BLaER1 treated with 17β-estradiol and CSF1 and Interleukin-3, amounts not matched to agents 10 nM and 100 nM (cell line): ENCODE results near the gene BLTP3B.
"Not testable (repeated sequence)": the region's sequence is repeated elsewhere in the genome, so short reads cannot be mapped to it uniquely, and the experiment has no call there.

Experiments
- H3K27ac ChIP-seq, 11 experiments: shearing (Covaris generic); formaldehyde crosslinking; 2 replicates each; pipeline ENCODE4 v1.8.1; 2022
- H3K27me3 ChIP-seq, 11 experiments: shearing (Covaris generic); formaldehyde crosslinking; 2 replicates each; pipeline ENCODE4 v1.8.1; 2022
- H3K36me3 ChIP-seq, 11 experiments: shearing (Covaris generic); formaldehyde crosslinking; 2 replicates each; pipeline ENCODE4 v1.8.1; 2022
- H3K4me1 ChIP-seq, 10 experiments: shearing (Covaris generic); formaldehyde crosslinking; 2 replicates each; pipeline ENCODE4 v1.8.1; 2022
- H3K4me2 ChIP-seq, 11 experiments: shearing (Covaris generic); formaldehyde crosslinking; 2 replicates each; pipeline ENCODE4 v1.8.1; 2022
- H3K4me3 ChIP-seq, 10 experiments: shearing (Covaris generic); formaldehyde crosslinking; 2 replicates each; pipeline ENCODE4 v1.8.1; 2022
- H3K9ac ChIP-seq, 11 experiments: shearing (Covaris generic); formaldehyde crosslinking; 2 replicates each; pipeline ENCODE4 v1.8.1; 2022
- H3K9me3 ChIP-seq, 11 experiments: shearing (Covaris generic); formaldehyde crosslinking; replicated peaks in 1 of 11; 2 replicates each; pipeline ENCODE4 v1.8.1; 2022
- H4K20me1 ChIP-seq, 11 experiments: shearing (Covaris generic); formaldehyde crosslinking; 2 replicates each; pipeline ENCODE4 v1.8.1; 2022
- Cebpa-rat ChIP-seq, 11 experiments: shearing (Covaris generic); IDR thresholded peaks; 2 replicates each; pipeline ENCODE4 v1.8.1; 2022

The BLTP3B gene

DNA sequence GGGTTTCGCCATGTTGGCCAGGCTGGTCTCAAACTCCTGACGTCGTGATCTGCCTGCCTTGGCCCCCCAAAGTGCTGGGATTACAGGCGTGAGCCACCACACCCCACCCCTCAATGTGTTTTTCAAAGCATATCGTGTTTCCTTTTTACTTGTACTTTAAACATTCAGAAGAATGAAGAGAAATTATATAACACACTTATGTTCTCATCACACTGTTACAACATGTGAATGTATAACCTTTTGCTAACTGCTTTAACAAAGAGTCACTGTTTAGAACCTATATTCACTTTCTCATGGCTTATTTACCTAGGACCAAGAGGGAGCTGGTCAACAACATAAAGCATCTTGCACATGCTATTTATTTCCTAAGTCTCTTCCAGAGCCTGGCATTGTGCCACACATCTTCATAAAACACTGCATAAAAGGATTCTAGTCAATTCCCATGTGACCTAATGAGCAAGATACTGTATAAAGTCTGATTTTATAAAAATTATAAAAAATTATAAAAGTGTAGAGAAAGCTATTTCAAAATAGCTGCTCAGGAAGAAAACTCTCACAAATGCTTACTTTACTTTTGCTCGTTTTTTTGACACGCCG is 42.0 kb upstream of the BLTP3B start:
- peak overlapping the region in 3 of 11 experiments; percentile 0 to 54 (median 41); a peak in 3 of 22 replicates for H3K27ac ChIP-seq
- H3K9ac ChIP-seq: no peak overlapping the region
- H3K4me2 ChIP-seq: peak overlapping the region in 4 of 11 experiments; percentile 18 to 40 (median 28); a peak in 3 of 22 replicates
- H4K20me1 ChIP-seq: no peaks in the 10 kb centered on the region
- H3K36me3 ChIP-seq: peaks cover 0 to 44% (median 11%) of the 10 kb centered on the region in 11 experiments; a peak in 11 of 22 replicates
- no peak overlapping the region for H3K4me3 ChIP-seq
- H3K4me1 ChIP-seq: peaks cover 4 to 17% (median 14%) of the 10 kb centered on the region in 10 experiments
- TF ChIP-seq Cebpa-rat (IDR thresholded peaks at IDR 0.05): no peak
- no peaks in the 10 kb centered on the region for H3K27me3 ChIP-seq
- H3K9me3 ChIP-seq: peaks cover 4 to 11% (median 7%) of the 10 kb centered on the region in 11 experiments; a peak in 9 of 22 replicates

GRCh38 chr12:100179252-100179651 is 36.6 kb upstream of the BLTP3B start:
- Histone ChIP-seq H3K4me2 (no peak overlapping the region), H3K27me3 (no peaks in the 10 kb centered on the region), H3K27ac (no peak overlapping the region), H3K36me3 (peaks cover 0 to 67% (median 21%) of the 10 kb centered on the region in 11 experiments; a peak in 14 of 22 replicates), H3K9me3 (no peaks in the 10 kb centered on the region), H3K4me3 (no peak overlapping the region), H4K20me1 (no peaks in the 10 kb centered on the region), H3K4me1 (no peaks in the 10 kb centered on the region), H3K9ac (no peak overlapping the region)
- TF ChIP-seq Cebpa-rat (IDR thresholded peaks at IDR 0.05): no peak

- not testable (repeated sequence) for H3K9me3 ChIP-seq, H3K4me1 ChIP-seq, H4K20me1 ChIP-seq, H3K9ac ChIP-seq, H3K4me3 ChIP-seq, H3K4me2 ChIP-seq, H3K27me3 ChIP-seq, H3K27ac ChIP-seq
- peaks cover 0 to 85% (median 31%) of the 10 kb centered on the region in 11 experiments; a peak in 14 of 22 replicates for H3K36me3 ChIP-seq
Measured at GRCh38 chr12:100176493-100176892, 33.8 kb upstream of the BLTP3B start.

DNA sequence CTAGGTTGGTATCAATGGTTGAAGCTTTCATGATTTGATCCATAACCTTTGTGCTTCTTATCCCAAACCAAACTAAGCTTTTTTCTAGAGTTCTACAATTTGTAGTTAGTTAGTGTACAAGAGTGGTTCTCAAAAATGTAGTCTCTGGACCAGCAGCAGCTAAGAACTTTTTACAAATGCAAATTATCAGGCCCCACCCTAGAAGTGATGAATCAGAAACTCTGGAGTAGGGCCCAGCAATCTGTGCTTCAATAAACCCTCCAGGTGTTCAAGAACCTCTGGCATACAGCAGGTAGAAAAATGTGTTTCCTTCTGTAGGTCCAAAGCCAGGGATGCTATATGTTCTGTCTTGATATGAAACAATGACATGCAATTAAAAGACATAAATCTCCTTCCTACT is 31.8 kb upstream of the BLTP3B start:
- H3K27me3 ChIP-seq: no peaks in the 10 kb centered on the region
- no peaks in the 10 kb centered on the region for H3K4me1 ChIP-seq
- no peaks in the 10 kb centered on the region for H3K9me3 ChIP-seq
- H3K27ac ChIP-seq: no peak overlapping the region
- H4K20me1 ChIP-seq: no peaks in the 10 kb centered on the region
- H3K4me3 ChIP-seq: no peak overlapping the region
- no peak for TF ChIP-seq Cebpa-rat (IDR thresholded peaks at IDR 0.05)
- H3K36me3 ChIP-seq: peaks cover 0 to 70% (median 29%) of the 10 kb centered on the region in 11 experiments; a peak in 14 of 22 replicates
- no peak overlapping the region for H3K9ac ChIP-seq
- no peak overlapping the region for H3K4me2 ChIP-seq

DNA sequence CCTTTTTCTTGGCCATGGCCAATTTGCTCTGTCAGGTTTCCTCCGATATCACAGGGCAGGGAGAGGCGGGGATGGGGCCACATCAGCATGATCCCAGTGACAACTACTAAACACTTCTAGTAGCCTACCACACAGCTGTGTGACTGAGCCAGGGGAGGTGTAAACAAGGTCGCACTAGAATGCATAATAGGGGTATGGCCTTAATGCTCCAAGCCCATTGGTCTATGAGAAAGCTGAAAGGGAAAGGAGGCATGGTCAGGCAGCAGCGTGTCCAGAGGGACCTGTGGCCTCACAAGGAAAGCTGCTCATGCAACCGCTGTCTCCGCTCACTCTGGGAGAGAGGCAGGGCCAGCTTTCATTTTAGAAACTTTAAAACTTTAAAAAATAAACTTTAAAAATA is 30.4 kb upstream of the BLTP3B start:
- no peaks in the 10 kb centered on the region for H3K4me1 ChIP-seq
- H4K20me1 ChIP-seq: no peaks in the 10 kb centered on the region
- H3K36me3 ChIP-seq: peaks cover 0 to 62% (median 24%) of the 10 kb centered on the region in 11 experiments; a peak in 14 of 22 replicates
- H3K9ac ChIP-seq: no peak overlapping the region
- H3K4me3 ChIP-seq: no peak overlapping the region
- H3K9me3 ChIP-seq: no peaks in the 10 kb centered on the region
- TF ChIP-seq Cebpa-rat (IDR thresholded peaks at IDR 0.05): no peak
- H3K4me2 ChIP-seq: no peak overlapping the region
- no peaks in the 10 kb centered on the region for H3K27me3 ChIP-seq
- H3K27ac ChIP-seq: no peak overlapping the region

DNA sequence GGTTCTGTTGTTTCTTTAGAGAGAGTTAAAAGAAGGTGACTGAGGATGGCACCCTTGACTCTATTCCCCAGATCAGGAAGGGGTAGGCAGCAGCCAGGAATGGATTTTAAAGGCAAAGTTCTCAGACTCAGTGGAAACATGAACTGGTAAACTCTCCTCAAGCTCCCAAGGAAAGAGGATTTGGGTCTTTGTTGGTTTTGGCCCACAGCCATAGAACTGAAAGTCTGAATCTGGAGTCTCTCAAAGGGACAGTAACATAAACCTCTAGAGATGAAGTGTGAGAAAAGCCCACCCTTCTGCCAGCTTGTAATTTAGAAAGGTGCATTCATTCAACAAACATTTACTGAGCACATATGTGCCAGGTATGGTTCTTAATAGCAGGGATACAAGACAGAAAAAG is 28.6 kb upstream of the BLTP3B start:
- Histone ChIP-seq H3K27ac (no peak overlapping the region), H3K4me1 (no peaks in the 10 kb centered on the region), H3K4me3 (no peak overlapping the region), H3K9ac (no peak overlapping the region), H3K27me3 (no peaks in the 10 kb centered on the region), H4K20me1 (no peaks in the 10 kb centered on the region), H3K4me2 (no peak overlapping the region), H3K36me3 (peaks cover 0 to 45% (median 20%) of the 10 kb centered on the region in 11 experiments; a peak in 14 of 22 replicates), H3K9me3 (no peaks in the 10 kb centered on the region)
- no peak for TF ChIP-seq Cebpa-rat (IDR thresholded peaks at IDR 0.05)

- peaks cover 0 to 44% (median 21%) of the 10 kb centered on the region in 11 experiments; a peak in 14 of 22 replicates for H3K36me3 ChIP-seq
- no peak overlapping the region for H3K9ac ChIP-seq
- H4K20me1 ChIP-seq: no peaks in the 10 kb centered on the region
- H3K4me3 ChIP-seq: no peak overlapping the region
- H3K4me2 ChIP-seq: no peak overlapping the region
- no peaks in the 10 kb centered on the region for H3K9me3 ChIP-seq
- no peaks in the 10 kb centered on the region for H3K27me3 ChIP-seq
- no peak for TF ChIP-seq Cebpa-rat (IDR thresholded peaks at IDR 0.05)
- H3K27ac ChIP-seq: no peak overlapping the region
- no peaks in the 10 kb centered on the region for H3K4me1 ChIP-seq
Measured at GRCh38 chr12:100170313-100170858, 27.7 kb upstream of the BLTP3B start.

DNA sequence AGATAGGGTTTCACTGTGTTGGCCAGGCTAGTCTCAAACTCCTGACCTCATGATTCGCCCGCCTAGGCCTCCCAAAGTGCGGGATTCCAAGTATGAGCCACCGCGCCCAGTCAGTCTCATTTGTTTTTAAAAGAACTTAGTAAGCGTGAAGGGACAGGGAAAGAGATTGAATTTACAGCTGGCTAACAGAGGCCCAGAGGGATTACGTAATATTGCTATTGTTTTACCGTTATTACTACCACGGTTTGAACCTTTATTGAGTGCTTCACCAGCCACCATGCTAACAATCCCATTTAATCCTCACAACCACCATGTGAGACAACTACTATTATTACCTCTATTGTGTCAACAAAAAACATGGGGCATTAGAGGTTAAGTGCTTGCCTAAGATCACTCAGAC is 26.7 kb upstream of the BLTP3B start:
- Histone ChIP-seq H3K4me2 (no peak overlapping the region), H3K4me3 (no peak overlapping the region), H3K9ac (no peak overlapping the region), H4K20me1 (no peaks in the 10 kb centered on the region), H3K9me3 (no peaks in the 10 kb centered on the region), H3K27ac (no peak overlapping the region), H3K27me3 (no peaks in the 10 kb centered on the region), H3K36me3 (peaks cover 0 to 43% (median 16%) of the 10 kb centered on the region in 11 experiments; a peak in 14 of 22 replicates), H3K4me1 (peaks cover 2 to 5% (median 3%) of the 10 kb centered on the region in 10 experiments)
- peak in 4 of 11 experiments; percentile 39 to 85 (median 60); a peak in 4 of 22 replicates for TF ChIP-seq Cebpa-rat (IDR thresholded peaks at IDR 0.05)

- Histone ChIP-seq H3K4me1 (peaks cover 8 to 12% (median 11%) of the 10 kb centered on the region in 10 experiments), H3K9ac (no peak overlapping the region), H3K36me3 (peaks cover 0 to 37% (median 11%) of the 10 kb centered on the region in 11 experiments; a peak in 13 of 22 replicates), H3K9me3 (no peaks in the 10 kb centered on the region), H3K27ac (no peak overlapping the region), H3K4me3 (no peak overlapping the region), H3K27me3 (no peaks in the 10 kb centered on the region), H4K20me1 (no peaks in the 10 kb centered on the region), H3K4me2 (no peak overlapping the region)
- TF ChIP-seq Cebpa-rat (IDR thresholded peaks at IDR 0.05): no peak
Measured at GRCh38 chr12:100168562-100168961, 25.9 kb upstream of the BLTP3B start.

DNA sequence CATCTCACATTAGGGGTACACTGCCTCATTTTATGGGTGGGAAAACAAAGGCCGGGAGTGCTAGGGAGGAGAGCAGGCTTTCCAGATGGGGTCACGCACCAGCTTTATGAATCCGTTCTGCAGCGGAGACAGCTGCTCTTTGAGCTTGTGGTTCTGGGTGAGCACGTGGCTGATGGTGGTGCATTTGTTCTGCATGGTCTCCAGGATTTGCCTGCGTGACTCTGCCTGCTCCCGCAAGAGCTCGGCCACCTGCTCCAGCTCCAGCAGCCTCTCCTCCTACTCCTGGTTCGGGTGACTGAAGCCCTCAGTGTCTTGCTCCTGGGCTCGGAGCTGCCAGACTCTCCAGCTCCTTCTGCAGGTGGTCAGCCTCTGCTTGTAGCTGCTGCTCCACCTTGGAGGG is 23.6 kb upstream of the BLTP3B start:
- no peaks in the 10 kb centered on the region for H4K20me1 ChIP-seq
- no peaks in the 10 kb centered on the region for H3K27me3 ChIP-seq
- no peak overlapping the region for H3K4me3 ChIP-seq
- TF ChIP-seq Cebpa-rat (IDR thresholded peaks at IDR 0.05): no peak
- H3K4me2 ChIP-seq: no peak overlapping the region
- no peak overlapping the region for H3K9ac ChIP-seq
- H3K36me3 ChIP-seq: peaks cover 0 to 25% (median 0%) of the 10 kb centered on the region in 11 experiments; a peak in 5 of 22 replicates
- H3K9me3 ChIP-seq: no peaks in the 10 kb centered on the region
- H3K27ac ChIP-seq: no peak overlapping the region
- peaks cover 11 to 16% (median 14%) of the 10 kb centered on the region in 10 experiments for H3K4me1 ChIP-seq
